Measurements from ENCODE around the gene DCAF12.

DCAF12 gene

GRCh38 chr9:34048727-34049629 lies 77.5 kb downstream of the DCAF12 start, which contains the start of gene UBAP2 (continued):
- TF ChIP-seq SCRT1 (tag by site-specific recombination; IDR thresholded peaks at IDR 0.05; ENCODE audit: borderline replicate concordance), result peak; percentile 100
- TF ChIP-seq ZNF26 (tag by site-specific recombination; IDR thresholded peaks at IDR 0.05), result no peak
- TF ChIP-seq MYNN (tag by site-specific recombination; IDR thresholded peaks at IDR 0.05; ENCODE audit: borderline replicate concordance), result no peak
- TF ChIP-seq PRDM4 (tag by site-specific recombination; IDR thresholded peaks at IDR 0.05), result no peak
- TF ChIP-seq ZNF274 (IDR thresholded peaks at IDR 0.05; ENCODE audit: low read length), result no peak
- TF ChIP-seq ZNF274 (tag by site-specific recombination; IDR thresholded peaks at IDR 0.05; ENCODE audit: borderline replicate concordance), result no peak
- TF ChIP-seq ZNF324 (tag by site-specific recombination; IDR thresholded peaks at IDR 0.05), result no peak
- no peak for TF ChIP-seq SETDB1 (IDR thresholded peaks at IDR 0.05; ENCODE audit: insufficient read length, low read length)
- no peak for TF ChIP-seq ZNF621 (tag by site-specific recombination; IDR thresholded peaks at IDR 0.05)
- no peak for TF ChIP-seq ZSCAN4 (tag by site-specific recombination; IDR thresholded peaks at IDR 0.05)
- TF ChIP-seq ZFP3 (tag by site-specific recombination; IDR thresholded peaks at IDR 0.05; ENCODE audit: low read depth), result no peak
- TF ChIP-seq PBX3 (CRISPR knock-in tag; IDR thresholded peaks at IDR 0.05), result peak; percentile 88
- TF ChIP-seq ZNF514 (tag by site-specific recombination; IDR thresholded peaks at IDR 0.05), result no peak
- TF ChIP-seq TSHZ1 (tag by site-specific recombination; IDR thresholded peaks at IDR 0.05; ENCODE audit: borderline replicate concordance), result no peak
- TF ChIP-seq ZNF654 (tag by site-specific recombination; IDR thresholded peaks at IDR 0.05; ENCODE audit: low read depth), result no peak
- no peak for TF ChIP-seq GLI2 (tag by site-specific recombination; IDR thresholded peaks at IDR 0.05; ENCODE audit: borderline replicate concordance, low read depth)
- no peak for TF ChIP-seq ZNF148 (tag by site-specific recombination; IDR thresholded peaks at IDR 0.05; ENCODE audit: borderline replicate concordance)
- no peak for TF ChIP-seq ZFP41 (tag by site-specific recombination; IDR thresholded peaks at IDR 0.05; ENCODE audit: borderline replicate concordance)
- no peak for TF ChIP-seq ZNF488 (tag by site-specific recombination; IDR thresholded peaks at IDR 0.05)
- no peak for TF ChIP-seq ZNF155 (tag by site-specific recombination; IDR thresholded peaks at IDR 0.05)
- peak; percentile 73 for TF ChIP-seq YY1 (tag by site-specific recombination; IDR thresholded peaks at IDR 0.05)
- no peak for TF ChIP-seq ZNF544 (tag by site-specific recombination; IDR thresholded peaks at IDR 0.05)
- no peak for TF ChIP-seq ZNF132 (tag by site-specific recombination; IDR thresholded peaks at IDR 0.05; ENCODE audit: borderline replicate concordance)
- peak; percentile 65 for TF ChIP-seq GLIS1 (tag by site-specific recombination; IDR thresholded peaks at IDR 0.05)
- 0 out of 2 replicates have a peak, but pooled peaks have one; percentile 26 for TF ChIP-seq ZBTB48 (tag by site-specific recombination; IDR thresholded peaks at IDR 0.05)
